Neural cell (in vitro differentiated cells): ENCODE results near the gene AGO4. TPM values are rescaled to one million over a fixed set of nuclear protein-coding genes. Genes with fewer than 3 reads are reported as not detected.
"Not testable (repeated sequence)": the region's sequence is repeated elsewhere in the genome, so short reads cannot be mapped to it uniquely, and the experiment has no call there.

ENCODE experiments used
- H2AFZ ChIP-seq: fragments of 200-600, 300-800 bp; sonication (generic), shearing (Covaris generic); 2 replicates; pipeline ENCODE4 v1.6.0; 2014; ENCODE audit warnings: low read depth, mild to moderate bottlenecking, antibody characterized with exemption, low read length, moderate library complexity
- H3F3A ChIP-seq: fragments of 200-600 bp; shearing (Covaris generic); 2 replicates; pipeline ENCODE4 v1.6.1; 2016; ENCODE audit warnings: mild to moderate bottlenecking, moderate library complexity, mixed read lengths, antibody characterized with exemption, low read length; ENCODE audit not compliant: insufficient read depth, poor library complexity, severe bottlenecking
- H3K27ac ChIP-seq: fragments of 200-600, 300-800 bp; sonication (generic), shearing (Covaris generic); 2 replicates; pipeline ENCODE4 v1.5.1; 2014; ENCODE audit warnings: mild to moderate bottlenecking, low read length, moderate library complexity
- H3K27me3 ChIP-seq: fragments of 300-800, 200-600 bp; sonication (generic), shearing (Covaris generic); 2 replicates; pipeline ENCODE4 v1.6.0; 2014; ENCODE audit warnings: mild to moderate bottlenecking, low read depth, low read length, moderate library complexity; ENCODE audit not compliant: insufficient read depth
- H3K36me3 ChIP-seq: fragments of 300-800, 200-600 bp; sonication (generic), shearing (Covaris generic); 2 replicates; pipeline ENCODE4 v1.5.1; 2014; ENCODE audit warnings: mild to moderate bottlenecking, antibody characterized with exemption, low read length, moderate library complexity; ENCODE audit not compliant: insufficient read depth
- H3K4me2 ChIP-seq: fragments of 300-800, 200-600 bp; sonication (generic), shearing (Covaris generic); 2 replicates; pipeline ENCODE4 v1.6.0; 2014; ENCODE audit warnings: mild to moderate bottlenecking, low read length
- H3K4me3 ChIP-seq: fragments of 300-800, 200-600 bp; sonication (generic), shearing (Covaris generic); 2 replicates; pipeline ENCODE4 v1.5.1; 2014; ENCODE audit warnings: mild to moderate bottlenecking, low read length, moderate library complexity
- H3K79me2 ChIP-seq: fragments of 200-600 bp; shearing (Covaris generic); replicated peaks from 2 replicates; pipeline ENCODE4 v1.6.0; 2014; ENCODE audit warnings: mild to moderate bottlenecking, low read length, moderate library complexity; ENCODE audit not compliant: insufficient read depth
- H3K9ac ChIP-seq: fragments of 300-800, 200-600 bp; sonication (generic), shearing (Covaris generic); 2 replicates; pipeline ENCODE4 v1.6.1; 2016; ENCODE audit warnings: mild to moderate bottlenecking, low read length, mixed read lengths
- H3K9me2 ChIP-seq: fragments of 200-600 bp; shearing (Covaris generic); 2 replicates; pipeline ENCODE4 v1.6.1; 2016; ENCODE audit warnings: mild to moderate bottlenecking, low read length, mixed read lengths; ENCODE audit not compliant: insufficient read depth
- H3K9me3 ChIP-seq: fragments of 200-600, 300-800 bp; sonication (generic), shearing (Covaris generic); 2 replicates; pipeline ENCODE4 v1.6.1; 2016; ENCODE audit warnings: mild to moderate bottlenecking, mixed run types, low read length, moderate library complexity, mixed read lengths
- H4K20me1 ChIP-seq: fragments of 200-600 bp; shearing (Covaris generic); 2 replicates; pipeline ENCODE4 v1.6.1; 2016; ENCODE audit warnings: mild to moderate bottlenecking, mixed run types; ENCODE audit not compliant: insufficient read depth
- CTCF ChIP-seq: fragments of 450-650 bp; IDR thresholded peaks from 2 replicates; pipeline ENCODE4 v1.5.1; 2014; ENCODE audit warnings: antibody characterized with exemption, mild to moderate bottlenecking, moderate library complexity; ENCODE audit not compliant: poor library complexity, severe bottlenecking
- EP300 ChIP-seq: fragments of 450-650 bp; conservative IDR thresholded peaks from 2 replicates; pipeline ENCODE4 v1.6.1; 2014; ENCODE audit warnings: antibody characterized with exemption, mild to moderate bottlenecking, moderate library complexity; ENCODE audit not compliant: poor library complexity, severe bottlenecking
- EZH2 ChIP-seq: fragments of 200-600, 300-800 bp; shearing (Covaris generic), sonication (generic); IDR thresholded peaks from 2 replicates; pipeline ENCODE4 v1.6.1; 2014; ENCODE audit warnings: antibody characterized with exemption, low read length, borderline replicate concordance, mild to moderate bottlenecking; ENCODE audit not compliant: insufficient read depth, poor library complexity, severe bottlenecking
- MXI1 ChIP-seq: fragments of 450-650 bp; conservative IDR thresholded peaks from 2 replicates; pipeline ENCODE4 v1.6.1; 2014; ENCODE audit warnings: antibody characterized with exemption, mild to moderate bottlenecking; ENCODE audit not compliant: poor library complexity, severe bottlenecking
- POLR2AphosphoS5 ChIP-seq: IDR thresholded peaks from 2 replicates; pipeline ENCODE4 v1.6.1; 2012
- RAD21 ChIP-seq: fragments of 450-650 bp; conservative IDR thresholded peaks from 2 replicates; pipeline ENCODE4 v1.6.1; 2014; ENCODE audit warnings: antibody characterized with exemption, mild to moderate bottlenecking, moderate library complexity
- REST ChIP-seq: IDR thresholded peaks from 2 replicates; pipeline ENCODE4 v1.6.1; 2012; ENCODE audit warnings: borderline replicate concordance
- SMC3 ChIP-seq: fragments of 450-650 bp; conservative IDR thresholded peaks from 2 replicates; pipeline ENCODE4 v1.6.1; 2014; ENCODE audit warnings: antibody characterized with exemption, mild to moderate bottlenecking, moderate library complexity; ENCODE audit not compliant: poor library complexity
- TAF1 ChIP-seq: IDR thresholded peaks from 2 replicates; pipeline ENCODE4 v1.6.1; 2012; ENCODE audit warnings: low read depth
- polyA plus RNA-seq: library from polyadenylated mRNA; depleted of rRNA; stranded (reverse); fragments of >200 nt; gene quantifications from 2 replicates; pipeline ENCODE4 v1.2.3, GENCODE V29; 2014

Gene AGO4
- polyA plus RNA-seq, 1 donor from 2014 or later, result 51.9 TPM

GRCh38 chr1:35810096-35810881 lies 2.5 kb downstream of the AGO4 start:
- Histone ChIP-seq H4K20me1 (no peaks in the 10 kb centered on the region), H3K79me2 (peaks cover 28% of the 10 kb centered on the region), H3K4me3 (peak overlapping the region; percentile 98), H3K27ac (no peak overlapping the region), H3K9ac (no peak overlapping the region), H3K4me2 (peak overlapping the region; percentile 85), H3F3A (no peaks in the 10 kb centered on the region), H3K9me2 (no peaks in the 10 kb centered on the region), H3K27me3 (no peaks in the 10 kb centered on the region), H3K36me3 (no peaks in the 10 kb centered on the region), H2AFZ (no peak overlapping the region), H3K9me3 (no peaks in the 10 kb centered on the region)
- TF ChIP-seq MXI1 (no peak), POLR2AphosphoS5 (no peak), CTCF (no peak), TAF1 (no peak), RAD21 (no peak), EZH2 (no peak), REST (no peak), SMC3 (no peak), EP300 (no peak)

GRCh38 chr1:35812754-35813153 lies 4.9 kb downstream of the AGO4 start:
- H3K36me3 ChIP-seq, H3K9ac ChIP-seq, H3K4me3 ChIP-seq, H3F3A ChIP-seq, H3K9me3 ChIP-seq, H2AFZ ChIP-seq, H3K4me2 ChIP-seq, H4K20me1 ChIP-seq, H3K9me2 ChIP-seq, H3K27ac ChIP-seq, H3K27me3 ChIP-seq: not testable (repeated sequence)
- H3K79me2 ChIP-seq, result peaks cover 37% of the 10 kb centered on the region
